ENCODE results near the gene CCDC88B. TPM values are rescaled to one million over a fixed set of nuclear protein-coding genes. Genes with fewer than 3 reads are reported as not detected.

The CCDC88B gene
- total and polyA plus RNA-seq, 9 of the 15 experiments (the other 6 are each of a cell fraction or from before 2014, with no cell fraction given): 0.13 to 18.1 (median 7.9) TPM

GRCh38 chr11:64339286-64339685 lies 718 bp upstream of the CCDC88B start (continued):
- no peak for TF ChIP-seq ZNF318 (IDR thresholded peaks at IDR 0.05; ENCODE audit: borderline replicate concordance in 1 of 2, low read depth in 1 of 2)
- TF ChIP-seq, protein P1, sequence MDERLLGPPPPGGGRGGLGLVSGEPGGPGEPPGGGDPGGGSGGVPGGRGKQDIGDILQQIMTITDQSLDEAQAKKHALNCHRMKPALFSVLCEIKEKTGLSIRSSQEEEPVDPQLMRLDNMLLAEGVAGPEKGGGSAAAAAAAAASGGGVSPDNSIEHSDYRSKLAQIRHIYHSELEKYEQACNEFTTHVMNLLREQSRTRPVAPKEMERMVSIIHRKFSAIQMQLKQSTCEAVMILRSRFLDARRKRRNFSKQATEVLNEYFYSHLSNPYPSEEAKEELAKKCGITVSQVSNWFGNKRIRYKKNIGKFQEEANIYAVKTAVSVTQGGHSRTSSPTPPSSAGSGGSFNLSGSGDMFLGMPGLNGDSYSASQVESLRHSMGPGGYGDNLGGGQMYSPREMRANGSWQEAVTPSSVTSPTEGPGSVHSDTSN (CRISPR knock-in tag; IDR thresholded peaks at IDR 0.05; ENCODE audit: low read depth): no peak
- TF ChIP-seq, protein P1 (tag; conservative IDR thresholded peaks at IDR 0.05; ENCODE audit: low read depth): no peak
- TF ChIP-seq KHSRP (IDR thresholded peaks at IDR 0.05): no peak
- peak; percentile 57 for TF ChIP-seq ZNF316 (IDR thresholded peaks at IDR 0.05)
- no peak for TF ChIP-seq NCOA1 (IDR thresholded peaks at IDR 0.05; ENCODE audit: low read depth)
- no peak for TF ChIP-seq YBX1 (IDR thresholded peaks at IDR 0.05)
- TF ChIP-seq, protein P2, sequence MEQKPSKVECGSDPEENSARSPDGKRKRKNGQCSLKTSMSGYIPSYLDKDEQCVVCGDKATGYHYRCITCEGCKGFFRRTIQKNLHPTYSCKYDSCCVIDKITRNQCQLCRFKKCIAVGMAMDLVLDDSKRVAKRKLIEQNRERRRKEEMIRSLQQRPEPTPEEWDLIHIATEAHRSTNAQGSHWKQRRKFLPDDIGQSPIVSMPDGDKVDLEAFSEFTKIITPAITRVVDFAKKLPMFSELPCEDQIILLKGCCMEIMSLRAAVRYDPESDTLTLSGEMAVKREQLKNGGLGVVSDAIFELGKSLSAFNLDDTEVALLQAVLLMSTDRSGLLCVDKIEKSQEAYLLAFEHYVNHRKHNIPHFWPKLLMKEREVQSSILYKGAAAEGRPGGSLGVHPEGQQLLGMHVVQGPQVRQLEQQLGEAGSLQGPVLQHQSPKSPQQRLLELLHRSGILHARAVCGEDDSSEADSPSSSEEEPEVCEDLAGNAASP (IDR thresholded peaks at IDR 0.05): no peak
- TF ChIP-seq MAFK (IDR thresholded peaks at IDR 0.05; ENCODE audit: low read length): 0 out of 2 replicates have a peak, but pooled peaks have one; percentile 5
- no peak for TF ChIP-seq ZC3H11A (IDR thresholded peaks at IDR 0.05; ENCODE audit: low read depth, low read length)
